Glutamatergic neuron (in vitro differentiated cells): ENCODE results near the gene CNN3. TPM values are rescaled to one million over a fixed set of nuclear protein-coding genes. Genes with fewer than 3 reads are reported as not detected.

Experiments used
- DNase-seq: peaks from one replicate; pipeline ENCODE4 v3.0.0; 2022
- H3K27ac Mint-ChIP-seq: one replicate; pipeline ENCODE4 v1.8.0; 2020; ENCODE audit warnings: mild to moderate bottlenecking, mixed read lengths, inconsistent platforms; ENCODE audit not compliant: unreplicated experiment
- H3K27me3 Mint-ChIP-seq: one replicate; pipeline ENCODE4 v1.8.0; 2020; ENCODE audit warnings: mild to moderate bottlenecking, moderate library complexity, mixed read lengths, inconsistent platforms; ENCODE audit not compliant: unreplicated experiment
- H3K36me3 Mint-ChIP-seq: one replicate; pipeline ENCODE4 v1.8.0; 2020; ENCODE audit warnings: mild to moderate bottlenecking, mixed read lengths, inconsistent platforms; ENCODE audit not compliant: unreplicated experiment
- H3K4me1 Mint-ChIP-seq: one replicate; pipeline ENCODE4 v1.8.0; 2020; ENCODE audit warnings: mild to moderate bottlenecking, low read depth, mixed read lengths, inconsistent platforms; ENCODE audit not compliant: unreplicated experiment
- H3K4me3 Mint-ChIP-seq: one replicate; pipeline ENCODE4 v1.8.0; 2020; ENCODE audit warnings: mild to moderate bottlenecking, mixed read lengths, inconsistent platforms; ENCODE audit not compliant: unreplicated experiment
- H3K9me3 Mint-ChIP-seq: one replicate; pipeline ENCODE4 v1.8.0; 2020; ENCODE audit warnings: mild to moderate bottlenecking, moderate library complexity, mixed read lengths, inconsistent platforms; ENCODE audit not compliant: unreplicated experiment
- CTCF ChIP-seq: fragments of 200-600 bp; sonication (generic); IDR thresholded peaks from one replicate; pipeline ENCODE4 v1.5.0; 2021; ENCODE audit not compliant: partially characterized antibody, unreplicated experiment
- total RNA-seq: library from RNA; stranded (reverse); fragmentation: NEBNext Ultra II Directional; extraction: Animal tissue kit (Norgen Biotek cat#: 25700); gene quantifications from one replicate; pipeline ENCODE4 v1.2.1, GENCODE V29; 2021; ENCODE audit not compliant: unreplicated experiment

The CNN3 gene
- total RNA-seq, 1 donor from 2014 or later, result 383 TPM

DNA sequence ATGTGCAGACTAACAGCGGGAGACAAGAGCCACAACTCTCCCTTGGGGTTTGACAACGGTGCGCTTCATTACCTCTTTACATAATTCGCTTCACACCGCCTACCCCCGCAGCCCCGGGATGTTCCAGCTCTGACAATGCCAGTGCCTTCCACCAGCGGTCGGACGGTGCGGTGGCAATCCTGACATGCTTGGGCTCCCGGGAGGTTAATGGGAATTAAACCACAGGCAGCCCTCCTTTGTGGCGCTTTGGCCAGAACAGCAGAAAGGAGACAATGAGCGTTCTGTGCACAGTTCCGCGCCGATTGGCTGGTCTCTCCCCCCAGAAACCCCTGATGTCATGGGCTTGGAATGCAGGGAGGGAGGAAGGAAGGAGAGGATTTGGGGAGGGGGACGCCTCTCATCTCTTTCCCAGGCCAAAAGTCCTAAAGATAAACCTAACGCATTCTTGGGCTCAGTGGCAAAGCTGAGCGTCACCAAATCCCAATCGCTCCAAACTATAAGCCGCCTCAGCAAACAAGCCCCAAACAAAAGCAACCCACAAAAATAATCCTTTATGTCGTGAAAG, 1.3 kb downstream of the CNN3 start:
- Mint-ChIP-seq H3K36me3 (no peaks in the 10 kb centered on the region), H3K4me3 (peak overlapping the region; percentile 98), H3K9me3 (peaks cover 21% of the 10 kb centered on the region), H3K27ac (peak overlapping the region; percentile 100), H3K4me1 (peaks cover 36% of the 10 kb centered on the region), H3K27me3 (peaks cover 16% of the 10 kb centered on the region)
- DNase-seq, result peak; percentile 82
- TF ChIP-seq CTCF, result no peak

DNA sequence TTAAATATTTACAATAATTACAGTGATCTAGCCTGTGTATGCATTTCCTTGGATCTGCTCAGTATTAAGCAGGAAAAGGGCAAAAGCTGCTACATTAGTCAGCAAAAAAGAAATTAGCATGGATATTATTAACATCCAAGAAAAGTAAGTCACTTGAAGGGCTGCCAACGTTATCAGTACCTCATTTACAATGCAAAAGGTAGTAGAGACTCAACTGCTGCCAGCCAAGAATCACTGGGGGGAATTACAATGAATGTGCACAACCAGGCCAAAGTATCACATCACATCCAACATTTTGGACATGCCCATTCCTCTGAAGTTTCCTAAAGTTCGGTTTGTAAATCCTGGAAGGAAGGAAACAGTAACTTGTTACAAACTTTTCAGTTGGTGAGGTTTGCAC, 1.9 kb downstream of the CNN3 start:
- Mint-ChIP-seq H3K27ac (peak overlapping the region; percentile 100), H3K27me3 (peaks cover 16% of the 10 kb centered on the region), H3K4me1 (peaks cover 42% of the 10 kb centered on the region), H3K4me3 (peak overlapping the region; percentile 98), H3K36me3 (no peaks in the 10 kb centered on the region), H3K9me3 (peaks cover 21% of the 10 kb centered on the region)
- no peak for DNase-seq
- no peak for TF ChIP-seq CTCF

DNA sequence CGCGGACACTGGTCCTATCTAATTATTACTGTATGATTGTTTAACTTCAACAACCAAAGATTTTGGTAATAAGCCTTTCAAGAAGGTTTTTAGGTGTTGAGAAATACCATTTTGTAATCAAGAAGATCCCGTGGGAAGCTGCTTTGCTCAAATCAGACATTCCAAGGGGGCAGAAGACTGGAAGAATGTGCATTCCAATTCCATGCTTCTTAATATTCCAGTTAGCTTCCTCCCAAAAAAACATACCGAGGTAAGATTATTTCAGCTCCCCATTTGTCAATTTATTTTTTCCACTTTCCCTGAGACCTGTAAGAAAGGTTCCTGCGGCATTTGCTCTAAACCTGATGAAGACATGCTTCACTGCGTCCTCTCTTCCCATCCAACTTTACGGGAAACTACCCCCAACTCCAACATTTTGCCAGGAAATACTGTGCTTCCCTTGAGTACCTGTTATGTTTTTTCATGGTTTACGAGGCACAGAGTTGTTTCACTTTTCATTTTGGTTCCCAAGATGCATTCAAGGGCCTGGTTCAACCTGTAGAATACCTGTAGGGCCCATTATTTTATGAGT, 4.1 kb downstream of the CNN3 start:
- H3K4me3 Mint-ChIP-seq, result peak overlapping the region; percentile 98

DNA sequence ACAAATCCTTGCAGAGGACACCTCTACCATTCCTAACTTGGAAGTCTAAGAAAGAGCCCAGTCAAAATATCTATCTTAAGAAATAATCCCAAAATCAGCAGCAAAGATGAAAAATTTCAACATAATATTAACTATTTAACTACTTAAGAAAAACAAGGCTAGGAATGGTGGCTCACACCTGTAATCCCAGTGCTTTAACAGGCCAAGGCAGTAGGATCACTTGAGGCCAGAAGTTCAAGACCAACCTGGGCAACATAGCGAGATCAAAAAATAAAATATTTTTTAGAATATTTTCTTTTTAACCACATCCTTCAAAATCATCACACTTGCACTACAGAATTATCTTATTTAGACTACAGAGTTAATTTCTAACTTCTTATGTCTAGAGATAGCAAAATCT, 4.9 kb downstream of the CNN3 start:
- H3K27ac Mint-ChIP-seq, result no peak overlapping the region

More for the DNA sequence above, 4.1 kb downstream of the CNN3 start:
- DNase-seq, result no peak
- H3K27ac Mint-ChIP-seq, result no peak overlapping the region
- H3K4me1 Mint-ChIP-seq, result peaks cover 49% of the 10 kb centered on the region
- H3K36me3 Mint-ChIP-seq, result no peaks in the 10 kb centered on the region
- peaks cover 12% of the 10 kb centered on the region for H3K27me3 Mint-ChIP-seq
- H3K9me3 Mint-ChIP-seq, result peaks cover 18% of the 10 kb centered on the region
- TF ChIP-seq CTCF, result no peak

More for the DNA sequence above, 4.9 kb downstream of the CNN3 start:
- DNase-seq, result no peak
- peaks cover 16% of the 10 kb centered on the region for H3K9me3 Mint-ChIP-seq
- peak overlapping the region; percentile 98 for H3K4me3 Mint-ChIP-seq
- H3K27me3 Mint-ChIP-seq, result peaks cover 8% of the 10 kb centered on the region
- peaks cover 49% of the 10 kb centered on the region for H3K4me1 Mint-ChIP-seq
- H3K36me3 Mint-ChIP-seq, result no peaks in the 10 kb centered on the region
- no peak for TF ChIP-seq CTCF
